Right lobe of liver (tissue), 4 donors: ENCODE results near the gene BEST1.

Source experiments
- CTCF ChIP-seq, 4 donors: fragments of 200-600 bp in 3 of 4; fragments of 450-650 bp in 1 of 4; IDR thresholded peaks; one replicate each; pipeline versions ENCODE4 v1.5.1 to v1.8.0; 2016 to 2022; ENCODE audit warnings: antibody characterized with exemption in 4 of 4, mild to moderate bottlenecking in 2 of 4
- POLR2A ChIP-seq: fragments of 450-650 bp; IDR thresholded peaks from one replicate; pipeline ENCODE4 v1.6.1; 2017; ENCODE audit warnings: antibody characterized with exemption, mild to moderate bottlenecking
- donor health status: DM: no; HTN: no; CAD: no.
- donor health status: DM: no; HTN: no; CAD: no.
- donor health status: DM: no; HTN: yes; CAD: no.

- TF ChIP-seq CTCF (IDR thresholded peaks at IDR 0.05), result no peak
- TF ChIP-seq POLR2A, result peak; percentile 55
These were observed 19.9 kb downstream of the BEST1 start for GRCh38 chr11:61969838-61970662.
